Measurements from ENCODE around the gene RFPL4AL1.

DNA sequence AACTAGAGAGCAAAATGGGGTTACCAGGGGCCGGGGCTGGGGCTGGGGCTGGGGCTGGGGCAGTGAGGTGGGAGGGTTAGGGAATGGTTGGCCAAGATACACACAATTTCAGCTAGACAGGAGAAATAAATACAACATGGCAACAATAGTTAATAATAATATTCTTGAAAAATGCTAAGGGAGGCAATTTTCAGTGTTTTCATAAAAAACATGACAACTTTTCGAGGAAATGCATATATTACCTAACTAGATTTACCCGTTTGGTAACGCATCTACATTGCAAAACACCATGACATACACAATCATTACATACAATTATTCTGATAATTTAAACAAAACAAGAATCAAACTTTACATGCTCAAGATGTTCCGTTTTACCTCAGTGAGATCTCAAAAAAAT, 12.2 kb downstream of the RFPL4AL1 start:
- TF ChIP-seq, protein P1, sequence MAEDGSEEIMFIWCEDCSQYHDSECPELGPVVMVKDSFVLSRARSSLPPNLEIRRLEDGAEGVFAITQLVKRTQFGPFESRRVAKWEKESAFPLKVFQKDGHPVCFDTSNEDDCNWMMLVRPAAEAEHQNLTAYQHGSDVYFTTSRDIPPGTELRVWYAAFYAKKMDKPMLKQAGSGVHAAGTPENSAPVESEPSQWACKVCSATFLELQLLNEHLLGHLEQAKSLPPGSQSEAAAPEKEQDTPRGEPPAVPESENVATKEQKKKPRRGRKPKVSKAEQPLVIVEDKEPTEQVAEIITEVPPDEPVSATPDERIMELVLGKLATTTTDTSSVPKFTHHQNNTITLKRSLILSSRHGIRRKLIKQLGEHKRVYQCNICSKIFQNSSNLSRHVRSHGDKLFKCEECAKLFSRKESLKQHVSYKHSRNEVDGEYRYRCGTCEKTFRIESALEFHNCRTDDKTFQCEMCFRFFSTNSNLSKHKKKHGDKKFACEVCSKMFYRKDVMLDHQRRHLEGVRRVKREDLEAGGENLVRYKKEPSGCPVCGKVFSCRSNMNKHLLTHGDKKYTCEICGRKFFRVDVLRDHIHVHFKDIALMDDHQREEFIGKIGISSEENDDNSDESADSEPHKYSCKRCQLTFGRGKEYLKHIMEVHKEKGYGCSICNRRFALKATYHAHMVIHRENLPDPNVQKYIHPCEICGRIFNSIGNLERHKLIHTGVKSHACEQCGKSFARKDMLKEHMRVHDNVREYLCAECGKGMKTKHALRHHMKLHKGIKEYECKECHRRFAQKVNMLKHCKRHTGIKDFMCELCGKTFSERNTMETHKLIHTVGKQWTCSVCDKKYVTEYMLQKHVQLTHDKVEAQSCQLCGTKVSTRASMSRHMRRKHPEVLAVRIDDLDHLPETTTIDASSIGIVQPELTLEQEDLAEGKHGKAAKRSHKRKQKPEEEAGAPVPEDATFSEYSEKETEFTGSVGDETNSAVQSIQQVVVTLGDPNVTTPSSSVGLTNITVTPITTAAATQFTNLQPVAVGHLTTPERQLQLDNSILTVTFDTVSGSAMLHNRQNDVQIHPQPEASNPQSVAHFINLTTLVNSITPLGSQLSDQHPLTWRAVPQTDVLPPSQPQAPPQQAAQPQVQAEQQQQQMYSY (CRISPR knock-in tag; IDR thresholded peaks at IDR 0.05), result no peak
- TF ChIP-seq ZBED1 (IDR thresholded peaks at IDR 0.05; ENCODE audit: borderline replicate concordance) (no peak), BHLHE40 (IDR thresholded peaks at IDR 0.05; ENCODE audit: borderline replicate concordance in 1 of 2, low read depth in 2 of 2, low read length in 1 of 2) (no peak)
- TF ChIP-seq, protein P2, sequence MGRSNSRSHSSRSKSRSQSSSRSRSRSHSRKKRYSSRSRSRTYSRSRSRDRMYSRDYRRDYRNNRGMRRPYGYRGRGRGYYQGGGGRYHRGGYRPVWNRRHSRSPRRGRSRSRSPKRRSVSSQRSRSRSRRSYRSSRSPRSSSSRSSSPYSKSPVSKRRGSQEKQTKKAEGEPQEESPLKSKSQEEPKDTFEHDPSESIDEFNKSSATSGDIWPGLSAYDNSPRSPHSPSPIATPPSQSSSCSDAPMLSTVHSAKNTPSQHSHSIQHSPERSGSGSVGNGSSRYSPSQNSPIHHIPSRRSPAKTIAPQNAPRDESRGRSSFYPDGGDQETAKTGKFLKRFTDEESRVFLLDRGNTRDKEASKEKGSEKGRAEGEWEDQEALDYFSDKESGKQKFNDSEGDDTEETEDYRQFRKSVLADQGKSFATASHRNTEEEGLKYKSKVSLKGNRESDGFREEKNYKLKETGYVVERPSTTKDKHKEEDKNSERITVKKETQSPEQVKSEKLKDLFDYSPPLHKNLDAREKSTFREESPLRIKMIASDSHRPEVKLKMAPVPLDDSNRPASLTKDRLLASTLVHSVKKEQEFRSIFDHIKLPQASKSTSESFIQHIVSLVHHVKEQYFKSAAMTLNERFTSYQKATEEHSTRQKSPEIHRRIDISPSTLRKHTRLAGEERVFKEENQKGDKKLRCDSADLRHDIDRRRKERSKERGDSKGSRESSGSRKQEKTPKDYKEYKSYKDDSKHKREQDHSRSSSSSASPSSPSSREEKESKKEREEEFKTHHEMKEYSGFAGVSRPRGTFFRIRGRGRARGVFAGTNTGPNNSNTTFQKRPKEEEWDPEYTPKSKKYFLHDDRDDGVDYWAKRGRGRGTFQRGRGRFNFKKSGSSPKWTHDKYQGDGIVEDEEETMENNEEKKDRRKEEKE (IDR thresholded peaks at IDR 0.05), result no peak

Measured in GM12878 (cell line).